ENCODE measurements around the gene PTPN1.

DNA sequence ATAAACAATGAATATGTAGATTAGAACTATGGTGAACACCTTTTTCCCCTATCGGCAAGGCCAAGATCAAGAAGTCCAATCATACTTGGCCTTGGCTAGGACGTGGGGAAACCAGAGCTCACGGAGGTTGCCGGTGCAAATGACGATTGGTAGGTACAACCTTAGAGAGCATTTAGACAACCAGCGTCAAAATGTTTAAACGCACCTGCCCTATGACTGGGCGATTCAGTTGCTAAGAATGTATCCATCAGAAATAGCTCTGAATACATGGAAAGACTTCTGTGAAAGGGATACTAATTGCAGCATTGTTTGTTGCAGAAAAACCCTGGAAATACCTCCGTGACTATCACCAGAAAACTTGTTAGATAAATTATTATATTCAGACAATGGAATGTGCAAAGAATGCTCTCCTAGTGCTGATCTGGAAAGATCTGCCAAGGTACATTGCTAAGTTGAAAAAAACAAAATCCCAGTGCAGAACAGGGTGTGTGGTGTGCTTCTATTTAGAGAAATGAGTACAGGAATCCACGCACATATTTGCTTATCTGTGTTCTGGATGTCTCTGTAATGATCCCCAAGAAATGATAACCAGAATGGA, 48.0 kb upstream of the PTPN1 start:
- TF ChIP-seq MYC (IDR thresholded peaks at IDR 0.05; ENCODE audit: low read depth, low read length), result no peak
- TF ChIP-seq, protein P1, sequence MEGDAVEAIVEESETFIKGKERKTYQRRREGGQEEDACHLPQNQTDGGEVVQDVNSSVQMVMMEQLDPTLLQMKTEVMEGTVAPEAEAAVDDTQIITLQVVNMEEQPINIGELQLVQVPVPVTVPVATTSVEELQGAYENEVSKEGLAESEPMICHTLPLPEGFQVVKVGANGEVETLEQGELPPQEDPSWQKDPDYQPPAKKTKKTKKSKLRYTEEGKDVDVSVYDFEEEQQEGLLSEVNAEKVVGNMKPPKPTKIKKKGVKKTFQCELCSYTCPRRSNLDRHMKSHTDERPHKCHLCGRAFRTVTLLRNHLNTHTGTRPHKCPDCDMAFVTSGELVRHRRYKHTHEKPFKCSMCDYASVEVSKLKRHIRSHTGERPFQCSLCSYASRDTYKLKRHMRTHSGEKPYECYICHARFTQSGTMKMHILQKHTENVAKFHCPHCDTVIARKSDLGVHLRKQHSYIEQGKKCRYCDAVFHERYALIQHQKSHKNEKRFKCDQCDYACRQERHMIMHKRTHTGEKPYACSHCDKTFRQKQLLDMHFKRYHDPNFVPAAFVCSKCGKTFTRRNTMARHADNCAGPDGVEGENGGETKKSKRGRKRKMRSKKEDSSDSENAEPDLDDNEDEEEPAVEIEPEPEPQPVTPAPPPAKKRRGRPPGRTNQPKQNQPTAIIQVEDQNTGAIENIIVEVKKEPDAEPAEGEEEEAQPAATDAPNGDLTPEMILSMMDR (IDR thresholded peaks at IDR 0.05; ENCODE audit: extremely low read depth in 1 of 2, insufficient read depth in 1 of 2, low read depth in 1 of 2, low read length in 2 of 2), result no peak

All from endothelial cell of umbilical vein (primary cell).